GM12878 (cell line): ENCODE measurements around the gene DOK7.

Experiments
- CTCF ChIP-seq, 3 experiments: IDR thresholded peaks in 2 of 3; conservative IDR thresholded peaks in 1 of 3; 2 replicates each; pipeline ENCODE4 v1.5.1; 2011; ENCODE audit warnings: low read depth in 3 of 3, low read length in 3 of 3, mild to moderate bottlenecking in 3 of 3, control low read depth in 2 of 3, moderate library complexity in 2 of 3, inconsistent platforms in 1 of 3, mixed read lengths in 1 of 3; ENCODE audit not compliant: control insufficient read depth in 2 of 3, insufficient read depth in 1 of 3; ENCODE audit errors: extremely low read depth in 1 of 3
- ETV6 ChIP-seq, 2 experiments: fragments of 450-650 bp in 1 of 2; IDR thresholded peaks in 1 of 2; conservative IDR thresholded peaks in 1 of 2; 2 replicates each; pipeline ENCODE4 v1.6.1; 2014; ENCODE audit warnings: antibody characterized with exemption in 1 of 2, borderline replicate concordance in 1 of 2, low read depth in 1 of 2, mild to moderate bottlenecking in 1 of 2, moderate library complexity in 1 of 2
- PML ChIP-seq: IDR thresholded peaks from 2 replicates; pipeline ENCODE4 v1.6.1; 2012; ENCODE audit warnings: low read length, inconsistent platforms

GRCh38 chr4:3493720-3494461, 30.8 kb downstream of the DOK7 start:
- no peak for TF ChIP-seq CTCF (IDR thresholded peaks at IDR 0.05 in 2 of 3, conservative IDR thresholded peaks at IDR 0.05 in 1 of 3; ENCODE audit: control insufficient read depth in 2 of 3, extremely low read depth in 1 of 3, insufficient read depth in 1 of 3, low read depth in 3 of 3, low read length in 3 of 3)
- TF ChIP-seq PML, result no peak
- TF ChIP-seq ETV6 (conservative IDR thresholded peaks at IDR 0.05 in 1 of 2, IDR thresholded peaks at IDR 0.05 in 1 of 2; ENCODE audit: borderline replicate concordance in 1 of 2, low read depth in 1 of 2), result no peak
